Stimulated activated naive CD8-positive, alpha-beta T cell treated with anti-CD3 and anti-CD28 coated beads, Interleukin-15, amount 100 ng/mL, for 72 hours (primary cell): ENCODE results near the gene GPC2.

Source experiments
- ATAC-seq: fragments of 150-1000 bp; cut with Tn5 transposase; 2 replicates; pipeline ENCODE4 v1.10.0; 2021; ENCODE audit warnings: mild to moderate bottlenecking, moderate library complexity
- DNase-seq, 2 donors: peaks; one replicate each; pipeline ENCODE4 v3.0.0; 2021 to 2022
- H3K27ac Mint-ChIP-seq, 2 donors: one replicate each; pipeline ENCODE4 v1.8.0; 2022; ENCODE audit warnings: mild to moderate bottlenecking in 2 of 2, mixed read lengths in 2 of 2, moderate library complexity in 2 of 2
- H3K27me3 Mint-ChIP-seq: one replicate; pipeline ENCODE4 v1.8.0; 2022; ENCODE audit warnings: mixed read lengths
- H3K4me1 Mint-ChIP-seq: one replicate; pipeline ENCODE4 v1.8.0; 2022; ENCODE audit warnings: mild to moderate bottlenecking, mixed read lengths
- H3K4me3 Mint-ChIP-seq, 2 donors: one replicate each; pipeline ENCODE4 v1.8.0; 2022; ENCODE audit warnings: mild to moderate bottlenecking in 2 of 2, mixed read lengths in 2 of 2, moderate library complexity in 1 of 2
- H3K9me3 Mint-ChIP-seq, 2 donors: one replicate each; pipeline ENCODE4 v1.8.0; 2022; ENCODE audit warnings: mixed read lengths in 2 of 2

Gene GPC2

GRCh38 chr7:100166970-100167911 lies 9.9 kb downstream of the GPC2 start:
- ATAC-seq: no peak

DNA sequence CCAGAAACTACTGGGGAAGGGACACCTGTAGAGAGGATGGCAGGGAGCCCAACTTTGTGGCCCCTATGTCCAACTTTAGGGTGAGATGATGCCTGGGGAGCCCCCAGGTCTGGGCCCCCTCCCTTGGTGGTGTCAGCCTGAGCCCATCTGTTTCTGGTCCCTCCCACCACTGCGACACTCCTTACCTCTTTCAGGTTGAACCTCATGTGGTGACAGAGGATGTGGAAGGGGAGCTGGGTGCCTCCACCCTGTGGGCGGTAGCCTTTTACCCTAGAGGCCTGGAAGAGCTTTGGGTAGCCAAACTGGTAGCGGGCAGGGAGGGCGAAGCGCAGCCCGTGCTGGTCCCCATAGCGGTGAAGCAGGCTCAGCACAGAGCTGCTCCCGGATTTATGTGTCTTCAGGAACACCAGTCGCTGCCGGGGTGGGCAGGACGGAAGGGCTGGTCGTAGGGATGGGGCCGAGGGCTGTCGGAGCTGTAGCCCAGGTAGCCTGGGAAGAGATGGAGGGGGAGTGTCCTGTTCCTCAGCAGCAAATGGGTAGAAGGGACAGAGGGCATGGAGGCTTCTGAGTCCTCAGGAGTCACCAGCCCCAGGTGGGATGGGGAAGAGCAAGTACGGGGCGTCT lies 10.8 kb downstream of the GPC2 start:
- Mint-ChIP-seq H3K9me3 (no peaks in the 10 kb centered on the region), H3K27ac (peak overlapping the region in 1 of 2 donors; percentile 27), H3K27me3 (no peaks in the 10 kb centered on the region), H3K4me1 (peaks cover 90% of the 10 kb centered on the region), H3K4me3 (peak overlapping the region; percentile 82 to 89)
- DNase-seq (peak in 1 of 2 donors; percentile 56), ATAC-seq (peak; percentile 74)

More at GRCh38 chr7:100166970-100167911, 9.9 kb downstream of the GPC2 start:
- Mint-ChIP-seq H3K4me3 (peak overlapping the region; percentile 82 to 89), H3K27ac (no peak overlapping the region), H3K9me3 (no peaks in the 10 kb centered on the region), H3K27me3 (no peaks in the 10 kb centered on the region), H3K4me1 (peaks cover 88% of the 10 kb centered on the region)
- no peak for DNase-seq

DNA sequence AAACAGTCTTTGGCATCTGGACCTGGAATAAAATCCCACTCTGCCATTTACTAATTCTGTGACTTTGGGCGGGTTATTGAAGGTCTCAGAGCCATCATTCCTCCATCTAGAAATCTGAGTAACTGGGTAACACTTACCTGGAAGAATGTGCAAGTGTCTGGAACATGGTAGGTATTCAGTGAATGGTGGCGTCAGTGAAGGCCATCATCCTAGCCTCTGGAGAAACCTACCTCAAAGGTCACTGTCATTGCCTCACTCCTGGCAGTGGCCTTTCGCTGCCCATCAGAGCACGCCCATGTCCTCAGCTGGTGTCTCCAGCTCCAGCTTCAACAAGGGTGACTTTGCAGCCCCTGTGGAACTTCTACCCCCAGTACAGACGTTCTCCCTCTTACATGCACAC lies 13.3 kb downstream of the GPC2 start:
- H3K4me1 Mint-ChIP-seq: peaks cover 86% of the 10 kb centered on the region
- peak overlapping the region in 1 of 2 donors; percentile 29 for H3K4me3 Mint-ChIP-seq
- H3K9me3 Mint-ChIP-seq: no peaks in the 10 kb centered on the region

DNA sequence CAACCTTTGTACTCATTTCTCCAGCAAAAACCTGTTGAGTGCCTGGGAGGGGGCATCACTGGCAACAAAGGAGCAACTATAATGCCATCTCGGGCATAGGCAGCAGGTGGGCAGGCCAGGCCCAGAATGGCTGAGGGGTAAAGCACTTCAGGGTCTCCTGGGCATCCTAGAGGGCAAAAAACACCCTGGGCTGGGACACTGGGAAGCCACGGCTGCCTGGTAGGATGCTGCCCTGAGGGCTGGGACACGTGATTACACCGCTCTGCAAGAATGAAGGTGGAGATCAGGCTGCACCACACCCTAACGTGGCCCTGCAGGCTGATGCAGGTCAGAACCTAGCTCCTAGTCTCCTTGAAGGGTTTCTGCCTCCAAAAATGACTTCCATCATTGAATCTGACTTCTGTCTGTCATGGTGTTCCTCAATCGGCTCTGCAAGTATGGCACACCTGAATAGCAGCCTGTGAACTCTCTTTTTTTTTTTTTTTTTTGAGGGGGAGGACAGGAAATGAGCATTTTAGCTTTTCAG lies 14.1 kb downstream of the GPC2 start:
- Mint-ChIP-seq H3K27ac (peak overlapping the region; percentile 48 to 92), H3K4me3 (peak overlapping the region in 1 of 2 donors; percentile 54), H3K9me3 (no peaks in the 10 kb centered on the region), H3K27me3 (no peaks in the 10 kb centered on the region), H3K4me1 (peaks cover 81% of the 10 kb centered on the region)
- DNase-seq (no peak), ATAC-seq (no peak)

More for the DNA sequence above, 13.3 kb downstream of the GPC2 start:
- DNase-seq: no peak
- Mint-ChIP-seq H3K27me3 (no peaks in the 10 kb centered on the region), H3K27ac (no peak overlapping the region)
- no peak for ATAC-seq

GRCh38 chr7:100160067-100160466 lies 17.1 kb downstream of the GPC2 start:
- ATAC-seq (no peak), DNase-seq (no peak)
- Mint-ChIP-seq H3K4me1 (peaks cover 80% of the 10 kb centered on the region), H3K27ac (no peak overlapping the region), H3K4me3 (peak overlapping the region in 1 of 2 donors; percentile 12), H3K27me3 (no peaks in the 10 kb centered on the region), H3K9me3 (no peaks in the 10 kb centered on the region)

- no peak for DNase-seq
- no peaks in the 10 kb centered on the region for H3K9me3 Mint-ChIP-seq
- H3K4me1 Mint-ChIP-seq: peaks cover 85% of the 10 kb centered on the region
- peak overlapping the region; percentile 48 to 93 for H3K27ac Mint-ChIP-seq
- H3K27me3 Mint-ChIP-seq: no peaks in the 10 kb centered on the region
- peak overlapping the region; percentile 85 to 88 for H3K4me3 Mint-ChIP-seq
- no peak for ATAC-seq
Observed at GRCh38 chr7:100159099-100159623, 18.0 kb downstream of the GPC2 start.

GRCh38 chr7:100158229-100159098 lies 18.7 kb downstream of the GPC2 start, which contains the start of gene TRAPPC14:
Gene TRAPPC14, minus strand, starts transcription at chr7:100158723. Its CDS starts 224 bp downstream, at chr7:100158499.
- H3K4me3 Mint-ChIP-seq: peak within 1 kb of the TSS; percentile 85 to 88
- H3K27ac Mint-ChIP-seq: peak within 1 kb of the TSS; percentile 93 to 96
- DNase-seq: peak; percentile 85 to 89
- H3K4me1 Mint-ChIP-seq: peaks cover 85% of the 10 kb centered on the region
- H3K9me3 Mint-ChIP-seq: no peaks in the 10 kb centered on the region
- peak; percentile 75 for ATAC-seq
- H3K27me3 Mint-ChIP-seq: no peaks in the 10 kb centered on the region

DNA sequence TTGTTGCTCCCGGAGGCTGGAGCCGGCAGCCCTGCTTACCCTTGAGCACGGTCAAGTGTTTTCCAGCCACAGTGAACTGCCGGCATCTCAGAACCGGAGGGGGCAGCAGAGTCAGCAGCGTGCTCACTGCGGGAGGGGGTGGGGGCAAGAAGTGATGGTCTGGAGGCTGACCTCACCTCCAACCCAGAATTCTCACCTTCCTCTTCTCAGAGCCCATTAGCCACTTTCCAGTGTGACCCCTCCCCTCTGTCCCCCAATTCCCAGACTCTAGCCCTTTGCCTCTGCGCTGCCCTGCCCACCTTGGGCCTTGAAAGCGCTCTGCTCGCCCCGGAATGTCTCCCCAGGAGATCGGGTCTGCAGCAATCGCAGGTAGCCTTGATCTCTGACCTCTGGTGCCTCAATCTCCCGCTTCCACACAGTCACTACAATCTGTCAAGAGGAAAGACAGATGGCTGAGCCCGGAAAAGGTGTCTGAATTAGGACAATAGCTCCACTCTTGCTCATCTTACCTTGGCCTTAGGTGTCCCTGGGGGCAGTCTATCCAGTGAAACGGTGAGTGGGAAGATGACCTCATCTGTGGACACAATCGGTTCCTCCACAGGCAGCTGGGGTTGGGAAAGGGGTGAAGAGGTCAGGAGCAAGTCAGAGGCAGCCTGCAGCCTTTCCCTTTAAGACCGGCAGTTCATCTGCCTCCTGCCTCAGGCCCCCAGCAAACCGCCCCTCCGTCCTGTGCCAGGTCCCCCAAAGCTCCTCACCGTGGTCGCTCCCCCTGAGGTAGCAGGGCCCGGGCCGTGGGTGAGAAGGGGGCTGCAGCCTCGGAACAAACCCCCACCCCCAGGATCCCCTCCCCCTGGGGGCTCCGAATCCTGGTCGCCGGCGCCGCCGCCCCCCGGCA lies 19.6 kb downstream of the GPC2 start:
- DNase-seq: no peak
- peak overlapping the region; percentile 74 to 88 for H3K4me3 Mint-ChIP-seq
- H3K4me1 Mint-ChIP-seq: peaks cover 84% of the 10 kb centered on the region
- no peaks in the 10 kb centered on the region for H3K9me3 Mint-ChIP-seq
- no peaks in the 10 kb centered on the region for H3K27me3 Mint-ChIP-seq
- no peak for ATAC-seq
- H3K27ac Mint-ChIP-seq: peak overlapping the region in 1 of 2 donors; percentile 96

DNA sequence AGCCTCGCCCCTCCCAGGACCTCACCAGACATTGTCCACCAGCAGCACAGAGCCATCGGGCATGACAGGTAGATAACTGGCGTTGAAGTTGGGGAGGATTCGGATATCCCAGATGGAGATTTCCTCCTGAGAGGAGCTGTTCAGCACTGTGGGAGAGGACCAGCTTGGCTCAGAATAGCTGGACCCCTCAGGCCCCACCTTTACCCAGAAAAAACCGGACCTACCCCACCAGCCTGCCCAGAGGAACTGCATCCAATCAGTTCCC lies 20.2 kb downstream of the GPC2 start:
- peaks cover 84% of the 10 kb centered on the region for H3K4me1 Mint-ChIP-seq
- no peak for ATAC-seq

DNA sequence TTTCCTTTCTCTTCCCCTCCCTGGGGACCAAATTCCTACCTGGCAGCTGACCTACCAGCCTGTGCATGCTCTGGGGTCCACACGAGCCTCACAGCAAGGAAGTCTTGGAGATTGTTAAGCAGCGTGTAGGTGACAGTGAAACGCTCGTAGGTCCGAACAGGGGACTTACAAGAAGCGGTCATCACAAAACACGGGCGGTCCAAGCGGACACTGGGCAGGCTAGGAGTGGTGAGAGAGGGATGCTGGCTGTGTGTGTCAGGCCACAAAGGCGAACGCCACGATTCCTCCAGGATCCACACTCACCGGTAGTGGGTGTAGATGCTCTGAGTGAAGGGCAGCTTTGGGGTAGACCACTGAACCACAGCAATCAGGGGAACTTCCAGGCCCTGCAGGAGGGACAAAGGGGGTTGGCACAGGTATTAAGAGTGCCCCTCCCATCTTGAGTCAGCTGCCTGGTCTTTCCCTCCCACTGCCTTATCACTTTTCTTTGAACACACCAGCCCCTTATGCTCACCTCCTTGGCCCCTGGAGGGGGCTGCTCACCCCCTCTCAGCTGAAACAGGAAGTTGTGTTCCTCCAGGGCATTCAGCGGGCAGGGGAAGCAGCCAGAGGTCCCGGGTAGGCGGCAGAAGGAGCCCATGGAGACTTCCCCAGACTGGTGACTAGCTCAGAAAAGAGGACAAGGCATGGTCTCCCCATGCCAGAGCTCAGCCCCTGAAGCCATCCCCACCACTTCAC lies 20.7 kb downstream of the GPC2 start:
- Mint-ChIP-seq H3K9me3 (no peaks in the 10 kb centered on the region), H3K4me3 (peak overlapping the region; percentile 74 to 88), H3K27ac (peak overlapping the region; percentile 78 to 96), H3K4me1 (peaks cover 84% of the 10 kb centered on the region), H3K27me3 (no peaks in the 10 kb centered on the region)
- ATAC-seq: peak; percentile 80
- peak; percentile 52 to 72 for DNase-seq

More for the DNA sequence above, 20.2 kb downstream of the GPC2 start:
- DNase-seq: no peak
- Mint-ChIP-seq H3K9me3 (no peaks in the 10 kb centered on the region), H3K27me3 (no peaks in the 10 kb centered on the region), H3K27ac (peak overlapping the region; percentile 78 to 96), H3K4me3 (peak overlapping the region; percentile 74 to 88)

DNA sequence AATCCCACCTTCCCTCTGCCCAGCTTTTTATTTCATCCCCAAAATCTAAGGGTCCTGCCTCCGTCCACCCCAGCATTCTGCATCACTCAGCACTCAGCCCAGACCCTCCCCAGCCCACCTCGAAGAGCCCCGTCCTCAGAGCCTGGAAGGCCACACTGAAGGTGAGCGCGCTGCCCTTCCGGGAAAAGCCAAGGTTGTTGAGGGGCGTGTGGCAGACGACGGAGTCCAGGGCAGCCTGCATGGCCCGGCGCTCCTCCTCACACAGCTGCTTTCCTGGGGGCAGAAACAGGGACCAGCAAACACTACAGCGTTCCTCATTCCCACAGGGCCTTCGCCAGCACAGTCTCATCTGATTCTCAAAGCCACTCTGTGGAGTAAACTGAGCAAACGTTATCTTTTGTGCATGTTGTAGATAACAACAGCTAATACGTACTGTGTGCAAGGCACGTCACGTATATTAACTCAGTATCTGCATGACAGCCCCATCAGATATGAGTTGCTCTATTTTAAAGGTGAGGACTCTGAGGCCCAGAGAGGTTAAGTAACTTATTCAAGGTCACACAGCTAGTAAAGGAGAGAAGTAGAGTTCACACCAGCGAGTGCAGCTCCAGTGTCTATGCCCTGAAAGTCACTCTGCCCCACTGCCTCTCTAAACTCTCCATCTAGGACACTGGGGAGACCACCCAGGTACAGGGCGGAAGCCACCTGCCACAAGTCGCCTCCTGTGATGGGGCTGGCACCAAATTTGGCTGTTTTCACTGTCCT lies 21.4 kb downstream of the GPC2 start:
- H3K27me3 Mint-ChIP-seq: no peaks in the 10 kb centered on the region
- ATAC-seq: peak; percentile 1
- H3K4me1 Mint-ChIP-seq: peaks cover 83% of the 10 kb centered on the region
- no peak overlapping the region for H3K4me3 Mint-ChIP-seq
- DNase-seq: no peak
- no peak overlapping the region for H3K27ac Mint-ChIP-seq
- no peaks in the 10 kb centered on the region for H3K9me3 Mint-ChIP-seq

DNA sequence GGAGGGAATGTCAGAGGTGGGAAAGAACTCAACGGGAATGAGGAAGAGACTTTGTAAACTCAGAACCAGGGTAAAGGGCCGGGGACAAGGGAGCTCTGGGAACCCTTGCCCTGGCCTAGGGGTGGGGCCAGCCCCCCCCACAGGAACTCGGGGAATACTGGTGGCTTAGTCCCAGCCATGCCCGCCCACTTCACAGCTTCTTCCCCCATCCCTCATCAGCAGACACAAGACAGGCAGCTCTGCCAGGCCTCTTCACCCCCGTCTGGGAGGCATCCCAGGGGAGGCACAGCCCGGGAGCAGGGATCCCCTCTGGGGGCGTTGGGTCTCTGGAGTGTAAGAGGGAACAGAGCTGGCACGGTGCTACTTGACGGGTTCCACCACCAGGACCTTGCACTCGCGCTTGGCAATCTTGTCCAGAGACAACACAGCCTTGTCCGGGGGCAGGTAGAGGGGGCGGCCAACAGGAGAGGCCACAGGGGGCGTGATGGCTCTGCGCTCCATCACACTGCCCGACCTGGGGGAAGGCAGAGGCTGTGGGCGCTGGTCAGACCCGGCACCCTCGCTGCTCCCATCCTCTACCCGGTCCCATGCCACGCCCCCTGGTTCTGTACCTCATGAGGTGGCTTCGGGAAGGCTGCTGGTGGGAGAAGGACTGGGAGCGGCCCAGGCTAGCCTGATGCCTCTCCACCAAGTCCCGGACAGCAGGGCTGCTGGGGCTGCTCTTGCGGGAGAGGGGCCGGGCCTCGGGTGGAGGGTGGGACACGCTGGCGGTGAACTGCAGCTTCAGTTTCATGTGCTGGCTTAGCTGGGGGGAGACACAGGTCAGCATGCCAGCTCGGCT lies 22.3 kb downstream of the GPC2 start:
- H3K4me1 Mint-ChIP-seq: peaks cover 87% of the 10 kb centered on the region

More for the DNA sequence above, 22.3 kb downstream of the GPC2 start:
- no peaks in the 10 kb centered on the region for H3K27me3 Mint-ChIP-seq
- DNase-seq: no peak
- no peak overlapping the region for H3K27ac Mint-ChIP-seq
- no peak overlapping the region for H3K4me3 Mint-ChIP-seq
- H3K9me3 Mint-ChIP-seq: no peaks in the 10 kb centered on the region
- ATAC-seq: no peak
